HG03025 (cell line): Measurements from ENCODE around the gene MRPS27.

Experiments used
- ATAC-seq: cut with Tn5 transposase; IDR thresholded peaks from one replicate; pipeline ENCODE4 v1.9.1; 2021; ENCODE audit warnings: mild to moderate bottlenecking, moderate library complexity; ENCODE audit not compliant: unreplicated experiment, low FRiP score

The MRPS27 gene

GRCh38 chr5:72209147-72210115 lies 110.6 kb downstream of the MRPS27 start:
- no peak for ATAC-seq

GRCh38 chr5:72208324-72208926 lies 111.6 kb downstream of the MRPS27 start:
- ATAC-seq: no peak

- ATAC-seq: no peak
Measured at GRCh38 chr5:72206994-72207393, 113.0 kb downstream of the MRPS27 start.

GRCh38 chr5:72206160-72206559 lies 113.9 kb downstream of the MRPS27 start:
- ATAC-seq: no peak

- no peak for ATAC-seq
Measured at GRCh38 chr5:72205431-72206009, 114.5 kb downstream of the MRPS27 start.

GRCh38 chr5:72204946-72205345 lies 115.1 kb downstream of the MRPS27 start:
- no peak for ATAC-seq

- no peak for ATAC-seq
Measured at GRCh38 chr5:72203251-72203845, 116.7 kb downstream of the MRPS27 start.

- no peak for ATAC-seq
Measured at GRCh38 chr5:72202331-72202825, 117.7 kb downstream of the MRPS27 start.

- no peak for ATAC-seq
Measured at GRCh38 chr5:72199681-72200080, 120.4 kb downstream of the MRPS27 start.

GRCh38 chr5:72197393-72197792 lies 122.6 kb downstream of the MRPS27 start:
- ATAC-seq: no peak

GRCh38 chr5:72195581-72195980 lies 124.5 kb downstream of the MRPS27 start:
- no peak for ATAC-seq

GRCh38 chr5:72194846-72195245 lies 125.2 kb downstream of the MRPS27 start:
- ATAC-seq: peak; percentile 96

GRCh38 chr5:72191404-72191803 lies 128.6 kb downstream of the MRPS27 start:
- no peak for ATAC-seq

GRCh38 chr5:72189146-72189545 lies 130.9 kb downstream of the MRPS27 start:
- ATAC-seq: no peak

- no peak for ATAC-seq
Measured at GRCh38 chr5:72188166-72188565, 131.9 kb downstream of the MRPS27 start.

- ATAC-seq: no peak
Measured at GRCh38 chr5:72187388-72188075, 132.5 kb downstream of the MRPS27 start.

GRCh38 chr5:72185496-72186329 lies 134.3 kb downstream of the MRPS27 start:
- no peak for ATAC-seq

- no peak for ATAC-seq
Measured at GRCh38 chr5:72184408-72184807, 135.6 kb downstream of the MRPS27 start.

GRCh38 chr5:72183101-72183520 lies 136.9 kb downstream of the MRPS27 start:
- no peak for ATAC-seq
